Uterus (tissue), 4 donors: ENCODE results near the gene PLEKHH3. TPM values are rescaled to one million over a fixed set of nuclear protein-coding genes. Genes with fewer than 3 reads are reported as not detected.

Source experiments
- DNase-seq, 2 donors: peaks; one replicate each; pipeline ENCODE4 v3.0.0-alpha.2; 2019 to 2020
- H3K27ac ChIP-seq, 2 donors: fragments of 200-600 bp; sonication (generic); 1 replicate in 1 of 2; 2 replicates in 1 of 2; pipeline ENCODE4 v1.5.1; 2016 to 2018
- H3K27me3 ChIP-seq, 2 donors: fragments of 200-600 bp; sonication (generic); one replicate each; pipeline ENCODE4 v1.5.1; 2018 to 2019; ENCODE audit warnings: control low read depth in 1 of 2
- H3K36me3 ChIP-seq, 2 donors: fragments of 200-600 bp; sonication (generic); one replicate each; pipeline ENCODE4 v1.5.1; 2019; ENCODE audit warnings: control low read depth in 1 of 2
- H3K4me1 ChIP-seq, 2 donors: fragments of 200-600 bp; sonication (generic); one replicate each; pipeline ENCODE4 v1.5.1; 2018 to 2019; ENCODE audit warnings: control low read depth in 1 of 2
- H3K4me3 ChIP-seq, 2 donors: fragments of 200-600 bp; sonication (generic); 1 replicate in 1 of 2; 2 replicates in 1 of 2; pipeline ENCODE4 v1.5.1; 2018 to 2019; ENCODE audit warnings: mild to moderate bottlenecking in 1 of 2
- H3K9me3 ChIP-seq, 2 donors: fragments of 200-600 bp; sonication (generic); one replicate each; pipeline ENCODE4 v1.5.1; 2019; ENCODE audit warnings: control low read depth in 1 of 2
- POLR2A ChIP-seq, 2 donors: fragments of 450-650 bp; IDR thresholded peaks; one replicate each; pipeline ENCODE4 v1.6.1; 2016; ENCODE audit warnings: antibody characterized with exemption in 2 of 2, mild to moderate bottlenecking in 1 of 2, moderate library complexity in 1 of 2
- intact Hi-C: fragments of 100-400 bp; cut with DNase I; formaldehyde crosslinking; loops from one replicate; pipeline ENCODE4 v1.15.1; 2023; ENCODE audit warnings: low total_unique reads
- microRNA-seq: library from miRNA; unstranded; fragments of <30 nt; microRNA quantifications from one replicate; pipeline ENCODE4, GENCODE V29; 2016; ENCODE audit warnings: borderline microRNAs expressed, borderline replicate concordance
- small RNA-seq: library from RNA; depleted of rRNA; stranded (forward); fragments of <200 nt; gene quantifications from one replicate; pipeline ENCODE3, GENCODE V24; 2016
- total RNA-seq, 4 donors: library from RNA; depleted of rRNA in 3 of 4; stranded (reverse); fragments of >200 nt in 3 of 4; gene quantifications; one replicate each; pipeline versions ENCODE4 v1.1.0 to v1.2.4, GENCODE V29; 2014 to 2023
- TF ChIP-seq, protein P1 (sequence below), 4 experiments: fragments of 200-600 bp in 2 of 4; fragments of 450-650 bp in 2 of 4; sonication (generic) in 2 of 4; IDR thresholded peaks; one replicate each; pipeline ENCODE4 v1.5.1; 2016 to 2019; ENCODE audit warnings: antibody characterized with exemption in 4 of 4, mild to moderate bottlenecking in 2 of 4, moderate library complexity in 1 of 4
- donor health status: DM: yes; HTN: yes; CAD: no.

PLEKHH3 gene
- total RNA-seq, 4 donors from 2014 or later, result 2.9 to 102 (median 19.2) TPM

DNA sequence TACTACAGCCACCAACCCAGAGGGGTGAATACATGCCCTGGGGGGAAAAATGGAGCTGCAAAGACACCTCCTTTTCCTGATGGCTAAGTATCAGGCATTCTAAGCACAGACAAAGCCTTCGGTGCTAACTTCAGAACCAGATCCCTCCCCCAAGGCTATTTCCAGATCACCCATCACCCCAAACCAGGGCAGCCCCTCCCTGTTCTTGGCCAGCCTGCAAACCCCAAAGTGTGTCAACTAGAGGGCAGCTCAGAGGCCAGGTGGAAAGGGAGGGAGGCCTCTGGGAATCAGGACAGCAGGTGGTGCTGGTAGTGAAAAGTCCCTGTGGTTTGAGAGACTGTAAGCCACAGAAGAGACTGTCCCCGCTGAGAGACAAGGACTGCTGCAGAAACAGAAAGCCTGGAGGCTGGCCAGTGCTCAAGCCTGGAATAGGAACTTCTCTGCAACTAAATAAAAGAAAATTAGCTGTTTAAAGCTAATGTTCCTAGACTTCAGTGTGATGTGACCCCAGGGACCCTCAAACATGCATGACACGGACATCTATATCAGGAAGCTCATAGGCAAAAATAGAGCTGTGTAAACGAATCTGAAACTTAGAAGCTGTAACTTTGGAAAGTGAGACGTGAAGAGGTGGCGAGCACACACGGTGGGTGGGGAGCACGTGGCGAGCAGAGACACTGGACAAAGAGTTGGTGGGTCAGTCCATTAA is 58.2 kb downstream of the PLEKHH3 start:
- H3K27me3 ChIP-seq, result no peaks in the 10 kb centered on the region
- no peak overlapping the region for H3K4me3 ChIP-seq
- H3K36me3 ChIP-seq, result no peaks in the 10 kb centered on the region
- DNase-seq, result peak in 1 of 2 donors; percentile 18
- H3K4me1 ChIP-seq, result no peaks in the 10 kb centered on the region
- intact Hi-C loops, result no loop called here
- no peak overlapping the region for H3K27ac ChIP-seq
- no peaks in the 10 kb centered on the region for H3K9me3 ChIP-seq
- TF ChIP-seq, protein P1, sequence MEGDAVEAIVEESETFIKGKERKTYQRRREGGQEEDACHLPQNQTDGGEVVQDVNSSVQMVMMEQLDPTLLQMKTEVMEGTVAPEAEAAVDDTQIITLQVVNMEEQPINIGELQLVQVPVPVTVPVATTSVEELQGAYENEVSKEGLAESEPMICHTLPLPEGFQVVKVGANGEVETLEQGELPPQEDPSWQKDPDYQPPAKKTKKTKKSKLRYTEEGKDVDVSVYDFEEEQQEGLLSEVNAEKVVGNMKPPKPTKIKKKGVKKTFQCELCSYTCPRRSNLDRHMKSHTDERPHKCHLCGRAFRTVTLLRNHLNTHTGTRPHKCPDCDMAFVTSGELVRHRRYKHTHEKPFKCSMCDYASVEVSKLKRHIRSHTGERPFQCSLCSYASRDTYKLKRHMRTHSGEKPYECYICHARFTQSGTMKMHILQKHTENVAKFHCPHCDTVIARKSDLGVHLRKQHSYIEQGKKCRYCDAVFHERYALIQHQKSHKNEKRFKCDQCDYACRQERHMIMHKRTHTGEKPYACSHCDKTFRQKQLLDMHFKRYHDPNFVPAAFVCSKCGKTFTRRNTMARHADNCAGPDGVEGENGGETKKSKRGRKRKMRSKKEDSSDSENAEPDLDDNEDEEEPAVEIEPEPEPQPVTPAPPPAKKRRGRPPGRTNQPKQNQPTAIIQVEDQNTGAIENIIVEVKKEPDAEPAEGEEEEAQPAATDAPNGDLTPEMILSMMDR (IDR thresholded peaks at IDR 0.05), result peak in 1 of 4 experiments; percentile 25
- no peak for TF ChIP-seq POLR2A (IDR thresholded peaks at IDR 0.05)

DNA sequence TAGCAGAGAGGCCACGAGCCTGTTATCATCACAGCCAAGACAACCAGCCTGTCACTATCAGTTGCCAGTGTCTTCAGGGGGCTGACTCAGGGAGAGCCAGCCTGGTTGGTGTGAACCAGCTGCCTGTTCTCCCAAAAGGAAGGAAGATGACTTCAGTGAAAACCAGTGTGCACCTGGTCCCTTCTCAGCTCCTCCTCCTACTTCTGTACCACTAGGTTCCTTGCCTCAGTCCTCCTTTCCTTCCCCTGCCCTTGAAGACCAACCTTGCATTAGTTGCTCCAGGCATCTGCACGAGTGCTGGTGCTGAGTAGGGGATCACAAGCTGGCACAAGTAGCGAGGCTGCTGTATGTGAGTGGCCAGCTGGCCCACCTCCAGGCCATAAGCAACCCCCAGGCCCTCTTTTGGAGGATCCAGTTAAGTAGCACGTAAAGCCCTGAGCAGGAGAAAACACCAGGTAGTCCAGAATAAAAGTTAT is 58.8 kb downstream of the PLEKHH3 start:
- Histone ChIP-seq H3K9me3 (no peaks in the 10 kb centered on the region), H3K4me3 (no peak overlapping the region), H3K27me3 (no peaks in the 10 kb centered on the region), H3K36me3 (no peaks in the 10 kb centered on the region), H3K4me1 (no peaks in the 10 kb centered on the region), H3K27ac (no peak overlapping the region)
- intact Hi-C loops, result no loop called here
- no peak for TF ChIP-seq POLR2A (IDR thresholded peaks at IDR 0.05)
- TF ChIP-seq, protein P1 (IDR thresholded peaks at IDR 0.05), result no peak
- DNase-seq, result no peak

Small RNAs within 50 kb of the gene (microRNA-seq; reads per million reads assigned to microRNA genes)
- 2.5 reads per million for gene MIR6780A

Small RNAs within 50 kb of the gene (small RNA-seq; reads per million reads assigned to genes)
- gene MIR6780A, result not detected

Other genes starting within 250 kb of the PLEKHH3 start
- 100 to 1,000 TPM in 1 of 4 donors, 10 to 100 TPM in 3; 29.5 to 111 (median 64.5) TPM for gene ATP6V0A1, start 218.1 kb downstream of the PLEKHH3 start, total RNA-seq
- 10 to 100 TPM in 3 of 4 donors, 1 to 10 TPM in 1; 8.7 to 33.5 (median 25.6) TPM for gene NAGLU, start 140.8 kb downstream of the PLEKHH3 start, total RNA-seq
- gene HSD17B1, start 124.1 kb downstream of the PLEKHH3 start, total RNA-seq, result 1 to 10 TPM in 1 of 4 donors, under 1 TPM in 1, not detected in 2; 0.35 to 3.1 TPM
- gene COASY, start 114.8 kb downstream of the PLEKHH3 start, total RNA-seq, result 10 to 100 TPM in 3 of 4 donors, 1 to 10 TPM in 1; 2.6 to 42.6 (median 16.1) TPM
- 10 to 100 TPM in 3 of 4 donors, 1 to 10 TPM in 1; 6.9 to 50.0 (median 35.1) TPM for gene MLX, start 109.9 kb downstream of the PLEKHH3 start, total RNA-seq
- 10 to 100 TPM in 1 of 4 donors, 1 to 10 TPM in 3; 2.8 to 16.5 (median 5.0) TPM for gene PSMC3IP, start 99.3 kb downstream of the PLEKHH3 start, total RNA-seq
- gene RETREG3, start 67.6 kb downstream of the PLEKHH3 start, total RNA-seq, result 10 to 100 TPM; 12.6 to 72.7 (median 46.3) TPM
- 10 to 100 TPM in 3 of 4 donors, 1 to 10 TPM in 1; 7.9 to 39.4 (median 23.9) TPM for gene TUBG1, start 67.3 kb downstream of the PLEKHH3 start, total RNA-seq
- 10 to 100 TPM in 3 of 4 donors, 1 to 10 TPM in 1; 9.7 to 60.7 (median 27.6) TPM for gene TUBG2, start 17.7 kb downstream of the PLEKHH3 start, total RNA-seq
- gene CCR10, start 4.8 kb upstream of the PLEKHH3 start, total RNA-seq, result 10 to 100 TPM in 1 of 4 donors, 1 to 10 TPM in 1, under 1 TPM in 2; 0.26 to 17.9 (median 1.6) TPM
- gene CNTNAP1, start 5.5 kb upstream of the PLEKHH3 start, total RNA-seq, result 10 to 100 TPM in 3 of 4 donors, 1 to 10 TPM in 1; 1.5 to 61.5 (median 26.5) TPM
- 10 to 100 TPM; 31.5 to 89.5 (median 44.5) TPM for gene EZH1, start 68.0 kb upstream of the PLEKHH3 start, total RNA-seq
- gene RAMP2, start 84.2 kb upstream of the PLEKHH3 start, total RNA-seq, result 10 to 100 TPM; 13.7 to 52.2 (median 29.2) TPM
- 10 to 100 TPM; 36.8 to 70.7 (median 51.7) TPM for gene VPS25, start 96.5 kb upstream of the PLEKHH3 start, total RNA-seq
- gene WNK4, start 103.6 kb upstream of the PLEKHH3 start, total RNA-seq, result 1 to 10 TPM in 1 of 4 donors, under 1 TPM in 2, not detected in 1; under 0.01 to 1.7 (median 0.34) TPM
- gene COA3, start 121.7 kb upstream of the PLEKHH3 start, total RNA-seq, result 100 to 1,000 TPM in 1 of 4 donors, 10 to 100 TPM in 3; 40.9 to 100 (median 51.8) TPM
- gene CNTD1, start 121.9 kb upstream of the PLEKHH3 start, total RNA-seq, result 1 to 10 TPM in 1 of 4 donors, under 1 TPM in 1, not detected in 2; 0.69 to 1.2 TPM
- gene BECN1, start 147.3 kb upstream of the PLEKHH3 start, total RNA-seq, result 100 to 1,000 TPM in 1 of 4 donors, 10 to 100 TPM in 3; 42.6 to 108 (median 72.6) TPM
- gene PSME3, start 156.4 kb upstream of the PLEKHH3 start, total RNA-seq, result 10 to 100 TPM in 3 of 4 donors, 1 to 10 TPM in 1; 9.7 to 74.3 (median 46.0) TPM
- gene AOC2, start 167.6 kb upstream of the PLEKHH3 start, total RNA-seq, result 1 to 10 TPM in 3 of 4 donors, not detected in 1; 1.3 to 5.3 (median 3.0) TPM
- 10 to 100 TPM; 11.8 to 86.2 (median 15.5) TPM for gene AOC3, start 174.2 kb upstream of the PLEKHH3 start, total RNA-seq
- not detected for gene G6PC1, start 223.8 kb upstream of the PLEKHH3 start, total RNA-seq